Naive thymus-derived CD4-positive, alpha-beta T cell (primary cell): ENCODE data around the gene TMEM212. TPM values are rescaled to one million over a fixed set of nuclear protein-coding genes. Genes with fewer than 3 reads are reported as not detected.
"Not testable (repeated sequence)": the region's sequence is repeated elsewhere in the genome, so short reads cannot be mapped to it uniquely, and the experiment has no call there.

Experiments
- ATAC-seq: fragments of 150-1000 bp; cut with Tn5 transposase; 2 replicates; pipeline ENCODE4 v1.10.0; 2021; ENCODE audit warnings: mild to moderate bottlenecking, moderate library complexity
- CTCF ChIA-PET: fragments of 350-600 bp; sonication (Branson Sonifier 250); formaldehyde crosslinking; loops from one replicate; lab custom pipeline; 2021; ENCODE audit warnings: antibody characterized with exemption; lab: Charles Lee
- POLR2A ChIA-PET: fragments of 350-600 bp; sonication (Branson Sonifier 250); formaldehyde crosslinking; loops from one replicate; lab custom pipeline; 2021; ENCODE audit warnings: antibody characterized with exemption, inconsistent platforms; lab: Charles Lee
- DNase-seq, 9 donors: peaks; one replicate each; pipeline versions ENCODE4 v3.0.0 to v3.0.0-alpha.2; 2020 to 2022; ENCODE audit warnings: mixed read lengths in 1 of 9
- H3K27ac ChIP-seq: one replicate; pipeline ENCODE4 v1.7.0; 2013; ENCODE audit warnings: mild to moderate bottlenecking, low read depth, low read length, moderate library complexity
- H3K27me3 ChIP-seq, 2 donors: one replicate each; pipeline ENCODE4 v1.7.0; 2013; ENCODE audit warnings: low read length in 2 of 2, mild to moderate bottlenecking in 2 of 2, moderate library complexity in 2 of 2; ENCODE audit not compliant: control insufficient read depth in 2 of 2, insufficient read depth in 2 of 2
- H3K36me3 ChIP-seq, 3 experiments: 1 replicate in 2 of 3; 2 replicates in 1 of 3; pipeline ENCODE4 v1.7.0; 2013; ENCODE audit warnings: low read length in 3 of 3, mild to moderate bottlenecking in 3 of 3, moderate library complexity in 1 of 3; ENCODE audit not compliant: insufficient read depth in 3 of 3, control insufficient read depth in 2 of 3
- H3K4me1 ChIP-seq, 2 donors: one replicate each; pipeline ENCODE4 v1.7.0; 2013; ENCODE audit warnings: low read length in 2 of 2, mild to moderate bottlenecking in 2 of 2, moderate library complexity in 1 of 2; ENCODE audit not compliant: control insufficient read depth in 2 of 2, insufficient read depth in 2 of 2
- H3K4me3 ChIP-seq: 2 replicates; pipeline ENCODE4 v1.7.0; 2013; ENCODE audit warnings: mild to moderate bottlenecking, low read length
- H3K9me3 ChIP-seq, 3 experiments: 1 replicate in 2 of 3; 2 replicates in 1 of 3; pipeline ENCODE4 v1.7.0; 2013; ENCODE audit warnings: low read length in 3 of 3; ENCODE audit not compliant: control insufficient read depth in 2 of 3
- H3K27ac Mint-ChIP-seq, 9 donors: one replicate each; pipeline ENCODE4 v1.8.0; 2020 to 2022; ENCODE audit warnings: mixed read lengths in 9 of 9, mild to moderate bottlenecking in 8 of 9, moderate library complexity in 5 of 9, inconsistent platforms in 2 of 9
- H3K27me3 Mint-ChIP-seq, 5 donors: one replicate each; pipeline ENCODE4 v1.8.0; 2021 to 2022; ENCODE audit warnings: mixed read lengths in 5 of 5, mild to moderate bottlenecking in 1 of 5
- H3K36me3 Mint-ChIP-seq, 5 donors: one replicate each; pipeline ENCODE4 v1.8.0; 2020 to 2022; ENCODE audit warnings: mixed read lengths in 5 of 5, mild to moderate bottlenecking in 3 of 5, inconsistent platforms in 1 of 5
- H3K4me1 Mint-ChIP-seq, 7 donors: one replicate each; pipeline ENCODE4 v1.8.0; 2020 to 2022; ENCODE audit warnings: mixed read lengths in 7 of 7, mild to moderate bottlenecking in 3 of 7, inconsistent platforms in 1 of 7
- H3K4me3 Mint-ChIP-seq, 10 donors: one replicate each; pipeline ENCODE4 v1.8.0; 2020 to 2022; ENCODE audit warnings: mild to moderate bottlenecking in 10 of 10, mixed read lengths in 10 of 10, moderate library complexity in 6 of 10, inconsistent platforms in 2 of 10
- H3K9me3 Mint-ChIP-seq, 11 donors: one replicate each; pipeline ENCODE4 v1.8.0; 2020 to 2022; ENCODE audit warnings: mixed read lengths in 11 of 11, mild to moderate bottlenecking in 4 of 11, inconsistent platforms in 1 of 11, moderate library complexity in 1 of 11
- intact Hi-C, 2 donors: fragments of 100-400 bp; cut with micrococcal nuclease; formaldehyde crosslinking; loops; one replicate each; pipeline ENCODE4 v1.15.1; 2023
- polyA plus RNA-seq, 2 donors: library from polyadenylated mRNA; unstranded; fragments of 300-500 nt; fragmentation: Illumina TruSeq; gene quantifications; one replicate each; pipeline ENCODE4 v1.2.3, GENCODE V29; 2021
- total RNA-seq, 6 experiments: library from RNA in 5 of 6; stranded (reverse) in 5 of 6; gene quantifications; 1 replicate in 5 of 6; 2 replicates in 1 of 6; pipeline ENCODE4 v1.2.3 and lab custom pipeline; 2021 to 2026

Gene TMEM212
- total and polyA plus RNA-seq, 7 experiments from 2014 or later = not detected

- Mint-ChIP-seq H3K27ac (no peak overlapping the region), H3K4me1 (peaks cover 0 to 2% (median 0%) of the 10 kb centered on the region in 7 donors)
- CTCF ChIA-PET = no interaction called here
Measured at GRCh38 chr3:171904829-171905228, 61.7 kb downstream of the TMEM212 start.

GRCh38 chr3:171906503-171906902 is 63.4 kb downstream of the TMEM212 start:
- DNase-seq, POLR2A ChIA-PET, CTCF ChIA-PET: not testable (repeated sequence)

More at GRCh38 chr3:171904829-171905228, 61.7 kb downstream of the TMEM212 start:
- DNase-seq (no peak), ATAC-seq (no peak)
- POLR2A ChIA-PET = no interaction called here
- no peak overlapping the region for H3K27ac ChIP-seq
- Mint-ChIP-seq H3K27me3 (peaks cover 0 to 19% (median 4%) of the 10 kb centered on the region in 5 donors), H3K9me3 (peaks cover 0 to 2% (median 0%) of the 10 kb centered on the region in 11 donors), H3K36me3 (peaks cover 0 to 4% (median 0%) of the 10 kb centered on the region in 5 donors), H3K4me3 (no peak overlapping the region)
- H3K36me3 ChIP-seq = no peaks in the 10 kb centered on the region
- no peaks in the 10 kb centered on the region for H3K27me3 ChIP-seq
- no peaks in the 10 kb centered on the region for H3K9me3 ChIP-seq
- no peak overlapping the region for H3K4me3 ChIP-seq
- intact Hi-C loops = no loop called here
- no peaks in the 10 kb centered on the region for H3K4me1 ChIP-seq

GRCh38 chr3:171906951-171907676 is 64.0 kb downstream of the TMEM212 start:
- H3K27me3 ChIP-seq = no peaks in the 10 kb centered on the region
- Mint-ChIP-seq H3K27me3 (peaks cover 0 to 5% (median 0%) of the 10 kb centered on the region in 5 donors), H3K9me3 (peaks cover 0 to 14% (median 3%) of the 10 kb centered on the region in 11 donors), H3K4me1 (peaks cover 0 to 2% (median 0%) of the 10 kb centered on the region in 7 donors), H3K36me3 (peaks cover 0 to 4% (median 0%) of the 10 kb centered on the region in 5 donors), H3K27ac (no peak overlapping the region), H3K4me3 (no peak overlapping the region)
- POLR2A ChIA-PET = no interaction called here
- ATAC-seq (no peak), DNase-seq (no peak)
- H3K9me3 ChIP-seq = no peaks in the 10 kb centered on the region
- H3K4me1 ChIP-seq = no peaks in the 10 kb centered on the region
- no peak overlapping the region for H3K27ac ChIP-seq
- intact Hi-C loops = no loop called here
- H3K4me3 ChIP-seq = no peak overlapping the region
- CTCF ChIA-PET = no interaction called here
- no peaks in the 10 kb centered on the region for H3K36me3 ChIP-seq

More at GRCh38 chr3:171906503-171906902, 63.4 kb downstream of the TMEM212 start:
- H3K27ac ChIP-seq, intact Hi-C loops, H3K4me3 Mint-ChIP-seq, H3K4me1 ChIP-seq, H3K4me3 ChIP-seq, H3K27ac Mint-ChIP-seq, H3K4me1 Mint-ChIP-seq, ATAC-seq, H3K9me3 ChIP-seq, H3K36me3 ChIP-seq, H3K9me3 Mint-ChIP-seq, H3K27me3 Mint-ChIP-seq, H3K27me3 ChIP-seq, H3K36me3 Mint-ChIP-seq: not testable (repeated sequence)

- no peak overlapping the region for H3K27ac Mint-ChIP-seq
- no peaks in the 10 kb centered on the region for H3K27me3 ChIP-seq
- H3K27ac ChIP-seq = no peak overlapping the region
- ATAC-seq (no peak), DNase-seq (no peak)
- peaks cover 0 to 14% (median 3%) of the 10 kb centered on the region in 11 donors for H3K9me3 Mint-ChIP-seq
- ChIA-PET CTCF (no interaction called here), POLR2A (no interaction called here)
- no peaks in the 10 kb centered on the region for H3K36me3 ChIP-seq
- no peak overlapping the region for H3K4me3 ChIP-seq
- peaks cover 0 to 4% (median 0%) of the 10 kb centered on the region in 5 donors for H3K36me3 Mint-ChIP-seq
- peaks cover 0 to 2% (median 0%) of the 10 kb centered on the region in 7 donors for H3K4me1 Mint-ChIP-seq
- no peaks in the 10 kb centered on the region for H3K4me1 ChIP-seq
- no peaks in the 10 kb centered on the region for H3K9me3 ChIP-seq
- no peak overlapping the region for H3K4me3 Mint-ChIP-seq
- intact Hi-C loops = no loop called here
- H3K27me3 Mint-ChIP-seq = peaks cover 0 to 5% (median 0%) of the 10 kb centered on the region in 5 donors
Measured at GRCh38 chr3:171907761-171908160, 64.6 kb downstream of the TMEM212 start.

- CTCF ChIA-PET = no interaction called here
- Mint-ChIP-seq H3K27ac (no peak overlapping the region), H3K27me3 (peaks cover 0 to 5% (median 0%) of the 10 kb centered on the region in 5 donors), H3K4me1 (peaks cover 0 to 2% (median 0%) of the 10 kb centered on the region in 7 donors), H3K4me3 (no peak overlapping the region), H3K36me3 (peaks cover 0 to 4% (median 0%) of the 10 kb centered on the region in 5 donors), H3K9me3 (peaks cover 0 to 14% (median 3%) of the 10 kb centered on the region in 11 donors)
- Histone ChIP-seq H3K27ac (no peak overlapping the region), H3K27me3 (no peaks in the 10 kb centered on the region), H3K4me1 (no peaks in the 10 kb centered on the region), H3K9me3 (no peaks in the 10 kb centered on the region), H3K36me3 (no peaks in the 10 kb centered on the region), H3K4me3 (no peak overlapping the region)
- ATAC-seq = no peak
- intact Hi-C loops = no loop called here
- POLR2A ChIA-PET = no interaction called here
- DNase-seq = no peak
Measured at GRCh38 chr3:171908731-171909130, 65.6 kb downstream of the TMEM212 start.

Other genes starting within 250 kb of the TMEM212 start
- gene PLD1, start 32.9 kb upstream of the TMEM212 start, total RNA-seq = 10 to 100 TPM in 1 of 5 experiments, 1 to 10 TPM in 2, under 1 TPM in 2; 0.36 to 12.9 (median 1.4) TPM
- not detected for gene PLD1, start 32.9 kb upstream of the TMEM212 start, polyA plus RNA-seq
- gene FNDC3B, start 196.2 kb downstream of the TMEM212 start, total RNA-seq = 10 to 100 TPM; 21.1 to 78.6 (median 29.4) TPM
- 10 to 100 TPM in 1 of 2 donors, 1 to 10 TPM in 1; 8.6 to 11.0 TPM for gene FNDC3B, start 196.2 kb downstream of the TMEM212 start, polyA plus RNA-seq